Activated CD4-positive, alpha-beta memory T cell treated with anti-CD3 and anti-CD28 coated beads, Interleukin-2, amount 10 ng/mL, durations not matched to agents 7 days and 5 days (primary cell): ENCODE measurements around the gene DMRT1. TPM values are rescaled to one million over a fixed set of nuclear protein-coding genes. Genes with fewer than 3 reads are reported as not detected.

Experiments
- CTCF ChIA-PET: fragments of 350-600 bp; sonication (Branson Sonifier 250); formaldehyde crosslinking; loops from one replicate; lab custom pipeline; 2021; ENCODE audit warnings: antibody characterized with exemption, inconsistent platforms; lab: Charles Lee
- POLR2A ChIA-PET: fragments of 350-600 bp; sonication (Branson Sonifier 250); formaldehyde crosslinking; loops from one replicate; lab custom pipeline; 2021; ENCODE audit warnings: antibody characterized with exemption; lab: Charles Lee
- DNase-seq: peaks from one replicate; pipeline ENCODE4 v3.0.0-alpha.2; 2020
- H3K27ac Mint-ChIP-seq: one replicate; pipeline ENCODE4 v1.8.0; 2021; ENCODE audit warnings: mild to moderate bottlenecking, mixed read lengths
- H3K27me3 Mint-ChIP-seq: one replicate; pipeline ENCODE4 v1.8.0; 2021; ENCODE audit warnings: mixed read lengths
- H3K36me3 Mint-ChIP-seq: one replicate; pipeline ENCODE4 v1.8.0; 2021; ENCODE audit warnings: low read depth, mixed read lengths
- H3K4me1 Mint-ChIP-seq: one replicate; pipeline ENCODE4 v1.8.0; 2021; ENCODE audit warnings: mixed read lengths
- H3K4me3 Mint-ChIP-seq: one replicate; pipeline ENCODE4 v1.8.0; 2021; ENCODE audit warnings: mild to moderate bottlenecking, mixed read lengths
- H3K9me3 Mint-ChIP-seq: one replicate; pipeline ENCODE4 v1.8.0; 2021; ENCODE audit warnings: mixed read lengths
- total RNA-seq, 2 experiments: library from RNA; stranded (reverse); gene quantifications; one replicate each; pipeline ENCODE4 v1.2.3, GENCODE V29; 2021

DMRT1 gene
- total RNA-seq = not detected

DNA sequence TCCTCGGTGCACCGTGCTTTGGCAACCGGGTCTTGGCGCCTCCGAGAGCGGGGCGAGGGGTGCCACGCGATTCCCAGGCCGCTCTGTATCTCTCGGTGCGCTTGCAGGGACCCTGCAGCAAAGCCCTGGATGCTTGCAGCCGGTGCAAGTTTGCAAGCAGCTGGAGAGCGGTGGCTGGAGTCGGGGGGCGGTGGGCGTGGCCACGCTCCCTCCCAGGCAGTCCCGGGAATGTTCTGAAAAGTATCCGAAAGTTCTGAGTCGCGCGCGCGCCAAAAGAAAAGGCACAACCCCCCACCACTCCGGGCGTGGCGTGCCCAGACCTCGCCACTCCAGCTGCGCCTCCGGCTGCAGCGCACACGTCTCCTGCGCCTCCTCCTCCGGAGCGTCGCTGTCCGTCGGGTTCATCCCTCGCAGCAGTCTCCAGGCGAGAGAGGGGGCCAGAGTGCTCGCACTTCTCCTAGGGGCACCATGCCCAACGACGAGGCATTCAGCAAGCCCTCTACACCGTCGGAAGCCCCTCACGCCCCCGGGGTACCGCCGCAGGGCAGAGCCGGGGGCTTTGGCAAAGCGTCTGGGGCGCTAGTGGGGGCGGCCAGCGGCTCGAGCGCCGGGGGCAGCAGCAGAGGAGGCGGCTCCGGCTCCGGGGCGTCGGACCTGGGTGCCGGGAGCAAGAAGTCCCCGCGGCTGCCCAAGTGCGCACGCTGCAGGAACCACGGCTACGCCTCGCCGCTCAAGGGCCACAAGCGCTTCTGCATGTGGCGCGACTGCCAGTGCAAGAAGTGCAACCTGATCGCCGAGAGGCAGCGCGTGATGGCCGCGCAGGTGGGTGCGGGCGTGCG lies at the start of gene DMRT1:
Gene DMRT1 (plus strand): TSS at position 327 of the 839 bp plus-strand sequence. CDS start 142 bp downstream, at position 469.
- no peak for DNase-seq
- Mint-ChIP-seq H3K4me1 (peaks cover 3% of the 10 kb centered on the region), H3K4me3 (no peak within 1 kb of the TSS), H3K27ac (no peak within 1 kb of the TSS), H3K36me3 (no peaks in the 10 kb centered on the region), H3K27me3 (peaks cover 48% of the 10 kb centered on the region), H3K9me3 (no peaks in the 10 kb centered on the region)
- POLR2A ChIA-PET = no interaction called here
- CTCF ChIA-PET = no interaction called here

DNA sequence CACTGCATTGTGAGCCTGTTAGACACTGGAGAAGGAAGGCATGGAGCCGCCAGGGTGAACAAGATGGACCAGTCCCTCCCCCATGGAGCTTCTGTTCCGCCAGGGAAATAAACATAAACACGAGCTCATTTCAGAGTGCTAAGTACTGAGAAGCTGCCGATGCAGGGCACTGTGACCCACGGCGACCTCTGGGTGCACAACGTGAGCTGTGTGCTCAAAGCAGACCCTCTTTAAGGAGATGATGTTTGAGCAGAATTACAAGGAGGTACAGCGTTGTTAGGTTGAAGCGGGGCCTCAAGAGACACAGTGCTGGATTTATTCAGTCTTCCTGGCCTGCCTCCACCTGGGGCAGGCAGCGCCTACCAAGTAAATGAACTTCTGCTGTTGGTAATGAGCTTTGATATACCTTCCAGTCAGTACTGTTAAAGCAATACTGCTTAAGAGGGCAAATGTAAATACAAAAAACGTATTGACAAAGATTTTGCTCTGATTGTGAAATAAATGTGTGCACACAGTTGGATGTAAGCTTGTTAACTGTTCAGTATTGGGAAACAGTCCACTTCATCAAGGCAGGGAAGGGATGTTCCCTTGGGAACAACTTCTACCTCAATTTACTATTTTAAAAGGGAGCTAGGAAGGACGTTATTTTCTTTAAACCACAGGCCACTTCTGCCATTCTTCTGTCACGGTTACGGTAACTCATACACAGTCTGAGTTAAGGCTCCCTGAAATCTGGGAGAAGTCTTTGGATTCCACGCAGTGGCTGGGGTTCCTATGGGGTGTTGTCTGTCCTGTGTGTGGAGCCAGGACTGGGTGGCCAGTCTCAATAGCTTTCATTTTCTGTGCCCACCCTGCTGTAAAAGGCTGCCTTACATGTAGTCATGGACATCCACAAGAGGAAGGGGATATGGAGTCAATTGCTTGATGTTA lies 48.9 kb upstream of the DMRT1 start:
- H3K36me3 Mint-ChIP-seq = no peaks in the 10 kb centered on the region
- no peak overlapping the region for H3K4me3 Mint-ChIP-seq
- H3K9me3 Mint-ChIP-seq = no peaks in the 10 kb centered on the region
- H3K27ac Mint-ChIP-seq = no peak overlapping the region
- POLR2A ChIA-PET = no interaction called here
- no peak for DNase-seq
- CTCF ChIA-PET = interaction anchor here (0.6 kb wide), 1 partner anchor 14 kb away, joined by 5 read pairs; no protein-coding TSS in a partner anchor
- H3K27me3 Mint-ChIP-seq = peaks cover 12% of the 10 kb centered on the region
- H3K4me1 Mint-ChIP-seq = no peaks in the 10 kb centered on the region

DNA sequence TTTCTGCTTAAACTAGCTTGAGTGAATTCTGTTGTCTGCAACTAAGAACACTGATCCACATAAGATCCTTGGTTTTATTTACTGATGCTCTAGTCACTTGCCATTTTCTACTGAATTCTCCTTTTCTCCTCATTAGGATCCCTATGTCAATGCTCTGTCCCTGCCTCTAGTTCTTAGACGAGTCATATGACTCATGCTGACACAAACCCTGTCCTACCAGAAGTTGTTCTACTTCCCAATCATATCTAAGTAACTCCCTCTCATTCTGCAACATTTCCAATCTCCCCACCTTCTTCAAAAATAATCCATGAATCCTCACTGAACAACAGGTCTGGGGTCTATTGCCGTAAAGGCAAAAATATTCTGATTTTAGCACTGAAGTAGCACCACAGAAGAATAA lies 47.1 kb upstream of the DMRT1 start:
- no peak for DNase-seq
- ChIA-PET CTCF (no interaction called here), POLR2A (no interaction called here)
- H3K36me3 Mint-ChIP-seq = no peaks in the 10 kb centered on the region
- H3K27ac Mint-ChIP-seq = no peak overlapping the region
- no peaks in the 10 kb centered on the region for H3K4me1 Mint-ChIP-seq
- H3K27me3 Mint-ChIP-seq = peaks cover 12% of the 10 kb centered on the region
- no peak overlapping the region for H3K4me3 Mint-ChIP-seq
- H3K9me3 Mint-ChIP-seq = no peaks in the 10 kb centered on the region

GRCh38 chr9:795869-796268 lies 45.6 kb upstream of the DMRT1 start:
- H3K9me3 Mint-ChIP-seq = no peaks in the 10 kb centered on the region
- no peaks in the 10 kb centered on the region for H3K36me3 Mint-ChIP-seq
- H3K4me3 Mint-ChIP-seq = no peak overlapping the region
- POLR2A ChIA-PET = no interaction called here
- peaks cover 16% of the 10 kb centered on the region for H3K27me3 Mint-ChIP-seq
- DNase-seq = no peak
- CTCF ChIA-PET = interaction anchor here (0.6 kb wide), 1 partner anchor 9 kb away, joined by 3 read pairs; no protein-coding TSS in a partner anchor
- peaks cover 6% of the 10 kb centered on the region for H3K4me1 Mint-ChIP-seq
- H3K27ac Mint-ChIP-seq = no peak overlapping the region

GRCh38 chr9:800591-801150 lies 40.8 kb upstream of the DMRT1 start:
- no peaks in the 10 kb centered on the region for H3K9me3 Mint-ChIP-seq
- H3K4me3 Mint-ChIP-seq = no peak overlapping the region
- ChIA-PET CTCF (no interaction called here), POLR2A (no interaction called here)
- peaks cover 22% of the 10 kb centered on the region for H3K27me3 Mint-ChIP-seq
- H3K4me1 Mint-ChIP-seq = peaks cover 10% of the 10 kb centered on the region
- DNase-seq = no peak
- no peak overlapping the region for H3K27ac Mint-ChIP-seq
- H3K36me3 Mint-ChIP-seq = no peaks in the 10 kb centered on the region

DNA sequence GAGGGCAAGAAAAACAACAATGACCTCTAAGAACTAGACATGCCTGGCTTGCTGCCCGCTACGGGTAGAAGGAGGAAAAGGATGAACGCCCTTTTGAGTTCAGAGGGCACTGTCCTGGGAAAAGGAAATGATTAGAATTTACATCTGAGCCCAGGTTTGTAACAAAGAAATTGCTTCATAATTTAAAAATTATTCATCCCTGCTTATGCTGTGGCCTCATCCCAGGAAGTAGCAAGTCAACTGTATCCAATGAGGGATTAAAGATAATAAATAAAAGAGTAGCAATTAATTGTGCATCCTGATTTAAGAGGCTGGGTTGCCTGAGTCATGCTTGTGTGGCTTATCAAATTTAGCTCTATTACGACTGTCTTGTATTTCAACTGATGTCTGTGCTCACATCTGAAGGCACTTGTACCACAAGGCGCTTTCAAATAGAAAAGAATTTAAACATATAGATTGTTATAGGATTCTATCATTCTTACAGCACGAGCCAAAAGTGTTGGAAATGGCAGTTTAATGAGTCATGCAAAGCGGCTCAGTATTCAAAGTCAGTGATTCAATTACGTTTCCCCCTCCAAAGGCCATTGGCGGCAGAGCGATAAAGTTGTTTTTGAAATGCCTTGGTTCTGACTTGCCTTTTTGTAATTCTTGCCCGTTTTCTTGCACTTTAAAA lies 40.0 kb upstream of the DMRT1 start:
- Mint-ChIP-seq H3K27ac (no peak overlapping the region), H3K27me3 (peaks cover 19% of the 10 kb centered on the region), H3K4me1 (peaks cover 10% of the 10 kb centered on the region), H3K4me3 (no peak overlapping the region), H3K9me3 (no peaks in the 10 kb centered on the region), H3K36me3 (no peaks in the 10 kb centered on the region)
- ChIA-PET CTCF (no interaction called here), POLR2A (no interaction called here)
- DNase-seq = no peak

DNA sequence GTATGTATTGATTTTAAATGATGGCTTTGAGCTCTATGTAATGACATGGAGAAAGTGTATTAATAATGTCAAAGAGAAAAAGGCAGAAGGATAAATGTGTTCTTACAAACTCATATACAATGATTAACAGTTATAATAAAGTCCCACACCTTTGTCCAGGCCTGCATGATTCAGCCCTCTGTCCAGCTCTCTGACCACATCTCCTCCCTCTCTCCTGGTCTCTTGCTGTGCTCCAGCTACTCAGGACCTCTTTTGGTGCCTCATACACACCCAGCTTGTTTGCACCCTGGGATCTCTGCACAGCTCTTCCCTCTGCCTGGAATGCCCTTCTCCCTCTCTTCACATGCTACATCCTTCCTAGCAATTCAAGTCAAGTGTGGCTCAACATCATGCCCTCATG lies 37.5 kb upstream of the DMRT1 start:
- peaks cover 10% of the 10 kb centered on the region for H3K4me1 Mint-ChIP-seq
- H3K9me3 Mint-ChIP-seq = no peaks in the 10 kb centered on the region
- peaks cover 25% of the 10 kb centered on the region for H3K27me3 Mint-ChIP-seq
- CTCF ChIA-PET = interaction anchor here (0.7 to 1.0 kb wide), 3 partner anchors 54 to 372 kb away, joined by 3 to 4 read pairs (median 3); no protein-coding TSS in a partner anchor
- no peak overlapping the region for H3K27ac Mint-ChIP-seq
- H3K4me3 Mint-ChIP-seq = no peak overlapping the region
- POLR2A ChIA-PET = no interaction called here
- no peaks in the 10 kb centered on the region for H3K36me3 Mint-ChIP-seq
- DNase-seq = no peak

- no peak overlapping the region for H3K4me3 Mint-ChIP-seq
- H3K36me3 Mint-ChIP-seq = no peaks in the 10 kb centered on the region
- H3K9me3 Mint-ChIP-seq = no peaks in the 10 kb centered on the region
- H3K4me1 Mint-ChIP-seq = peaks cover 10% of the 10 kb centered on the region
- no peak overlapping the region for H3K27ac Mint-ChIP-seq
- ChIA-PET CTCF (interaction anchor here (0.7 to 2.7 kb wide), 6 partner anchors 9 to 358 kb away, joined by 3 to 18 read pairs (median 4); no protein-coding TSS in a partner anchor), POLR2A (interaction anchor here (0.6 kb wide), 1 partner anchor 27 kb away, joined by 3 read pairs; no protein-coding TSS in a partner anchor)
- no peak for DNase-seq
- peaks cover 25% of the 10 kb centered on the region for H3K27me3 Mint-ChIP-seq
These were observed 36.3 kb upstream of the DMRT1 start for GRCh38 chr9:805151-805550.

GRCh38 chr9:806285-807156 lies 35.0 kb upstream of the DMRT1 start:
- Mint-ChIP-seq H3K4me1 (no peaks in the 10 kb centered on the region), H3K27me3 (peaks cover 21% of the 10 kb centered on the region), H3K4me3 (no peak overlapping the region), H3K9me3 (no peaks in the 10 kb centered on the region), H3K27ac (no peak overlapping the region), H3K36me3 (no peaks in the 10 kb centered on the region)
- ChIA-PET POLR2A (no interaction called here), CTCF (interaction anchor here (0.6 to 2.7 kb wide), 9 partner anchors 14 to 433 kb away, joined by 3 to 18 read pairs (median 3); no protein-coding TSS in a partner anchor)
- no peak for DNase-seq

DNA sequence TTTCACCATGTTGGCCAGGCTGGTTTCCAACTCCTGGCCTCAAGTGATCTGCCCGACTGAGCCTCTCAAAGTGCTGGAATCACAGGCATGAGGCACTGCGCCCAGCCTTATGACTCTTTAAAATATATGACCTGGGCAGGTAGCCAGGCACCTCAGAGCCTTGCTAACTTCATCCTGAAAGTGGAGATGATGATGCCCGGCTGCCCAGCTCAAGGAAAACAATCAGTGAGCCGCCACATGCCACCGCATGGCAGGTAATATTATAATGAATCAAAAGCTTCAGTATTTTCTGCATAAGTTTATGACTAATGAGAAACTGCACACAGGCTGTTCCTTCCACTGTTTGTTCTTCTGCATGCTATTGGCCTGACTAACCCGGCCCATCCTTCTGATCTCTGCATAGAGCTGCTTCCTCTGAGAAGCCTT lies 30.4 kb upstream of the DMRT1 start:
- Mint-ChIP-seq H3K36me3 (no peaks in the 10 kb centered on the region), H3K4me3 (no peak overlapping the region), H3K27me3 (peaks cover 9% of the 10 kb centered on the region), H3K27ac (no peak overlapping the region), H3K9me3 (no peaks in the 10 kb centered on the region), H3K4me1 (no peaks in the 10 kb centered on the region)
- DNase-seq = no peak
- POLR2A ChIA-PET = no interaction called here
- CTCF ChIA-PET = interaction anchor here (0.6 kb wide), 1 partner anchor 116 kb away, joined by 3 read pairs; no protein-coding TSS in a partner anchor

DNA sequence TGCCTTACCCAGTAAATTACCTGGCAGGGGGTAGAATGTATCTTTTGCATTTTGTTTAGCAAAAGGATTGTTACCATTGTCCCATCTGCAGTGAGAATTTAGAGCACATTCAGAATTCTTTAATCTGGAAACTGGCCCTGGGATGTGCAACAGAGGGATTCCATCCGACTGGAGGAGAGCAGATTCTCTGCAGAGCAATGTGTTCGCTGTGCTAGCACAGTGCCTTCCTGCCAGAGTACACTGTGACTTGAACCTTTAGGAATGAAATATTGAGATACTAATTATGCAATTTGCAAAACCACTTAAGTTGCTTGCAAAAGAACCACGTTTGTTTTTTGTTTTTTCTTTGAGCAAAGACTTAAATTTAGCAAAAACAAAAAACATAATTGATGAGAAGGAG lies 22.5 kb upstream of the DMRT1 start:
- POLR2A ChIA-PET = no interaction called here
- no peaks in the 10 kb centered on the region for H3K9me3 Mint-ChIP-seq

More for the DNA sequence above, 22.5 kb upstream of the DMRT1 start:
- no peaks in the 10 kb centered on the region for H3K4me1 Mint-ChIP-seq
- peaks cover 15% of the 10 kb centered on the region for H3K27me3 Mint-ChIP-seq
- H3K36me3 Mint-ChIP-seq = no peaks in the 10 kb centered on the region
- CTCF ChIA-PET = no interaction called here
- no peak overlapping the region for H3K4me3 Mint-ChIP-seq
- H3K27ac Mint-ChIP-seq = no peak overlapping the region
- DNase-seq = no peak
